HL-60/S4 (cell line): ENCODE data around the gene TMEM132D.

ENCODE experiments used
- in situ Hi-C: fragments of 300-500 bp; cut with MboI; formaldehyde crosslinking; loops from 2 replicates; pipeline ENCODE4 v1.14.3; 2022; ENCODE audit warnings: low sequenced_read_pairs

The TMEM132D gene

DNA sequence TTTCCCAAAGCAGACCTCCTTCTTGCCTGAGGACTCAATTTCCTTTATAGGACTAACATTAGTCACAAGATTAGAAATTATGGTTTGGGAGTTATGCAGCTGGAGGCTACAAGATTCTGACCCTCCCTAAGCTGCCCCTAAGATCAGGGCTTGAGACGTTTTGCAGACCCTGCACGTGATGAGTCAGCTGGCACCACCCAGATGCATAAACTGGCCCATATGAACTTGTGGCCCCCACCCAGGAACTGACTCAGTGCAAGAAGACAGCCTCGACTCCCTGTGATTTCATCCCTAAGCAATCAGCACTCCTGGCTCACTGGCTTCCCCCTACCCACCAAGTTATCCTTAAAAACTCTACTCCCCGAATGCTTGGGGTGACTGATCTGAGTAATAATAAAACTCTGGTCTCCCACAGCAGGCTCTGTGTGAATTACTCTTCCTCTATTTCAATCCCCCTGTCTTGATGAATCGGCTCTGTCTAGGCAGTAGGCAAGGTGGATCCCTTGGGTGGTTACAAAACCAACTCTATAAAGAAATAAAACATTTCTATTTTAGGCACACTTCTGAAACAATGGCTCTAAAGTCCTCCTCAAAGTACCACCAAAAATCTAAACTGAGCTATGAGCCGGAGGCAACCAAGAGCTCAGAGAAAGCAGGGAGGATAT is 233.4 kb downstream of the TMEM132D start:
- in situ Hi-C loops, result no loop called here

DNA sequence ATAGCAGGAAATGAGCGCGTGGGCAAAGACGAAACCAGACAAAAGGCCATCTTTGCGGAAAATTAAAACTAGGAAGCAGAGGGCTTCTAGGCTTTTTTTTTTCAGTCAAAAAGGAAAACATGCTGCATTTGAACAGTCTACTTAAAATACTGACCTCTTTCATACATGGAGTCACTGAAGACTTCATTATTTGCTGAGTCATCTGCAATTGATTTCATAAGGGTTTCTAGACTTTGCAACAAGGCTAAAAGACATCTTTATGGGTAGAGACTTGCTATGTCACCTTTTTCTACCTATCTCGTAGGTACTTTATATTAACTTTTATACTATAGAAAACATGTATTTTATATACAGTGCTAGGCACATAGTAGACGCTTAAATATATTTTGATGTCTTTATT is 238.4 kb downstream of the TMEM132D start:
- in situ Hi-C loops, result no loop called here

DNA sequence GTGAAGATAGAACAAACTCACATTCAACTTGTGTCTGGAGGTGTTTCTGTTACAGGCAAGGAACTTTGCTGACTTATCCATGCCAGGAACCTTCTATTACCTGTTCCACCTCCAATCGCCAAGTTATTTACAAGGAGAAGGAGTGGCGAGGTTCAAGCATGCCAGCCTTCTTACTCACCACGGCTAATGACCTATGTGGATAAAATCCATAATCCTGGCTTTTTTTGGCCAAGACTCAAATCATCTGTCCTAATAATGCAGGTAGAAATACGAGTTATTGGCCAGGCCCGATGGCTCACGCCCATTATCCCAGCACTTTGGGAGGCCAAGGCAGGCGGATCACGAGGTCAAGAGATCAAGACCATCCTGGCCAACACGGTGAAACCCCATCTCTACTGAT is 241.6 kb downstream of the TMEM132D start:
- in situ Hi-C loops, result no loop called here

DNA sequence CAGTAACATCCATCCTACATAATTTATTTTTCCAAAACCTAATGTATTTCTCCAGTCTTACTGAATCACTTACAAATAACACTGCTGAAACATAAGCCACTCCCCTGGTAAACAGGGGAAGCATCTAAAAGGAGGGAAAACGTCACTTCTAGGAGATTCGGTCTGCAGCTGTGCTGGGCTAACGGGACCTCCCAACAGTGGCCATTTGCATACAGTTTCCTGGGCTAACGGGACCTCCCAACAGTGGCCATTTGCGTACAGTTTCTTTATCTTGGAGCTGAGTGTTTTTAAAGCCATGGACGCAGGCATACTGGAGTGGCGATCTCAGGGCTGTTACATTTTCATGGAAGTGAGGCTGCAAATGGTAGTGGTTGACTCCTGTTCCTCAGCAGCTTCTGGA is 242.9 kb downstream of the TMEM132D start:
- in situ Hi-C loops, result no loop called here

DNA sequence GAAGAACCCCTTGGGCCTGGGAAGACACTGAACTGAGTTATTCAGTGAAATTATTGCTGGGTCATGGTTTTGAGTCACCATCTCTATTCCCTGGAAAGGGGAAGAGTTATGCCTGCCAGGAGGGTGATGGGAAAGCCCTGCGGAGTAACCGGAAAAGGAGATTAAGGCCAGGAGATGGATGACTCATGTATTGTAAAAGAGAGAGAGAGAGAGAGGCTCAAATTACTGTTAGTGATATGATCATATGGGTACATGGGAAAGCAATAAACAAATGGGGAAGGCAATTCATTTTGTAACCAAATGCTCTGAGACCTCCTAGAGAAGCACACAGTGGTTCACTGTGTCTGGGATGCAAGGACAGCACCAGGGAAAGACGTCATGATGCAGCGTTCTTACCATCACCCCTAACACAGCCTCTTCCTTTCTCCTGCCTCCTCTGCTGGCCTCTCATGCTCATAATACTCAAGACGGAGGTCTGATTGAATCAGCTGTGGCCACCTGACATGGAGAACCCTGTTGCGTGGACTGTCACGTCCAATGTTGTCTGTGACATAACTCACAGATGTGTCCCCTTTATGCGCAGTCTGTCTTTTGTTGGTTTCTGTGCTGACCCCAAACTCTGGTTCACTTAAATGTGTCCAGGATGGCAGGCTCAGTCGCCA is 243.7 kb downstream of the TMEM132D start:
- in situ Hi-C loops, result no loop called here

DNA sequence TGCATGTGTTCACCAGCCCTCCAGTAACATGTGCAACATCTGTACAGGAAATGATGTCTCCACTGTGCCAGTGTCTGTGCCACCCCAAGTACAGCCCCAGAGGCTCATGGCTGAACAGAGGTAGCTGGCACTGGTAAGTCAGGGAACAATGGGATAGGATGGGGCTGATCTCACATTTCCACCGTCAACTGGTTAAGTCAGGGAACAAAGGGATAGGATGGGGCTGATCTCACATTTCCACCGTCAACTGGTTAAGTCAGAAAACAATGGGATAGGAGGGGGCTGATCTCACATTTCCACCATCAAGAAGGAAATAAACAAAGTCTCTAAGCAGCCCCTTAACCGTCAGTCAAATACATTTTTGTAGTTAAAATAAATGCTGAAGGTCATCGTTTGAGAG is 246.6 kb downstream of the TMEM132D start:
- in situ Hi-C loops, result no loop called here

DNA sequence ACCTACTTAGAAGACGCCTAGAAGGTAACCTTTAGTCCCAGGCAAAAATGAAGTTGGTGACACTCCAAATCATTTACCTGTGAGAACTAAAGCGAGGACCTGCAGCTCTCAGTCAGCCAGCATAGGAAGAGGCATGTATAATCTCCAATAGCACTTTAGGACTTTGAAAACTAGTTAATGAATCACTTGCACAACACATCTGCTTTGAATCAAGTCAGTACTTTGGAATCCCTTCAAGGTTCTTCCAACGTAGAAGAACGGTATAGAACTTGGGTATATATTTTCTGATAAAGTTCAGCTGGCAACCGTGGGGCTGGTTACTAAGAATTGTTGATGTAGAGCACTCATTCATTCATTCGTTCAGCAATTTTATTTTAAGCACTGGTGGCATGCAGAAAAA is 251.9 kb downstream of the TMEM132D start:
- in situ Hi-C loops, result no loop called here

DNA sequence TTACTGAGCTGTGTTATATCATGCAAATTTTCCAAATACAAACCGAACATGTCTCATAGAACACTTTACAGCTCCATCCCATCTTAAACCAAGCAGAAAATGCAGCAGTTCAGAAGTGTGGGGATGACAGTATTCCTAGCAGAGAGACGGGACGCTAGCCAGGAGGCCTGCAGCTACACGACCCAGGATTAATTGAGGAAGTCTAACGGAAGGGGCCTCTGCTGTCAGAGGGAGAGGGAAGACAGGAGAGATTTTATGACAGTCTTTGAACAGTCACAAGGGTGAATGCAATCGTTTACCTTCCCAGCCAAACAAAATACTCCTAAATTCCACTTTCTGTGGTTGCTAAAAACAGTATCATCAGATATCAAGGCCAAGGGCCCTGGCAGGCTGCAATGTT is 261.9 kb downstream of the TMEM132D start:
- in situ Hi-C loops, result no loop called here

DNA sequence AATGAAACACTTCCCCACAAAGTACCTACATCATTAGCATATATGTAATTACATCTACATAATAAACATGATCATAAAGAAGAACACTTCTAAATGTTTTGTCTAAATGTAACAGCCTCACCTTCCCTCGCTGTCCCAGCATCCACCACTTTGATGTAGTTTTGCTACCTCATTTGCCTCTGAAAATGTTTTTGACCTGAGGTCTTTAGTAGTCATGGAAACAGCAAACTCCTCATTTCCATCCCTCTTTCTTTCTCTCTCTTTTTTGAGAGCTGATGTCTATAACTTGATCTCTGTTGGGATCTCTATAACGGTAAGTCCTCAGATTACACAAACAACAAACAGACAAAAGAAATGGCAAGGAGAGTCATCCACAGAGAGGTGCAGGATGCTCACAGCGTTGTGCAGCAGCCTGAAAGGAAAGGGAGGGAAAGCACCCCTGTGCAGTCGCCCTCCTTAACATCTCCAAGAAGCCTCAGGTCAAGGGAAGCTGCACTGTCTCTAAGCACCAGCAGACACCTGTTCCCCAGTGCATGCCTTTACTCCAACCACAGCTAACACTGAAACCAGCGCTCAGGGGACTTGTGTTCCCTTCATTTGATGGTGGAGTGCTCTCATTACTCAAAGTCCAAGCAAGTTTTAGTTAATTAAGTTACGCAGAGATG is 268.7 kb downstream of the TMEM132D start:
- in situ Hi-C loops, result no loop called here

DNA sequence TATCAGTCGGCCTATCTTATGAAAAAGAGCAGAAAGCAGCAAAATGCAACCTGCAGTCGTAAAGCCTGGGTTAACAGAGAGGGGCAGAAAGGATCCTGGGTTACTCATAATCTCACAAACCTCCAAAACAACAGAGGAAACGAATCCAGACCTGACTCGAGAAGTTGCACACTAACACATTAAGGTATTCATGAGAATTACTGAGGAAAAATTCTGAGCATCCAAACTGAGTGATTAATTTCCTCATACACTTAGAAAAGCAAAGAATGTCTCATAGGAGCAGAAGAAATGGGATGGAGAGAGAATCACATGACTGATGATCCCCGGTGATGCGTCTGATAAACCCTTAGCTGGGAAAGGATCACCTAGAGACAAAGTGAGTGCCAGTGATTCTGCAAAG is 272.5 kb downstream of the TMEM132D start:
- in situ Hi-C loops, result no loop called here

DNA sequence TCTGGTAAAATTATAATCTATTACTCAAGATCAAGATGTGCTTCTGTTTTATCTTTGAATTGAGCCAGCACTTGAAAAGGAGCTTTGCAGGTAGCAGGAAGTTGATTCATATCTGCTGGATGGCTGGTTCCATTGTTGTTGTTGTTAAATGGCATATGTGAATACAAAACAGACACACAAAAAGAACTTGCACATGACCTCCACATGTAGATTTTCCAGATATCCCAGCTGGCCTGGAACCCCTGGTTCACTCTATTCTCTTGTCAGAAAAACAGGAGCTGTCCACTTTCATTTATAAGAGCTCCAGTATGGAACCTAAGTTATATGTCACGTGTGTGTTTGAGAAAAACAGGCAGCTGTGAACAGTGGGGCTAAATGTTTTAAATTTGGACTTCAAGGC is 273.9 kb downstream of the TMEM132D start:
- in situ Hi-C loops, result no loop called here

DNA sequence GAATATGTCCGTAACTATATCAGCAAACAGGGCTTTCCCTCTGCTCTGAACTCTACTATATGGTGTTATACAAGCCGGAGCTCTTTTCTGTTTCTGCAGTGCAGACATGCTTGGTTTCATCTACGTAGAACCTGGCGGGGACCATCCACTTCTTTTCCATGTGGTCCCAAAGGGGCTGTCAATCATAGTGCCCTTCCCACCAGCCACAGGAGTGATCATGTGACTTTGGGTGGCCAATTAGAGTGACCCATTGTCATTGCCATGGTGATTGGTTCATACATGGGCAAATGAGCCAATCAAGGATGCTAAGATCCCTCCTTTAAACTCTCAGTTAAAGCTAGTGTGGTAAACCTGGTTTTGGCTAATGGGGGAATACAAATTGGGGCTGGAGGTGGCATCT is 281.3 kb downstream of the TMEM132D start:
- in situ Hi-C loops, result no loop called here

DNA sequence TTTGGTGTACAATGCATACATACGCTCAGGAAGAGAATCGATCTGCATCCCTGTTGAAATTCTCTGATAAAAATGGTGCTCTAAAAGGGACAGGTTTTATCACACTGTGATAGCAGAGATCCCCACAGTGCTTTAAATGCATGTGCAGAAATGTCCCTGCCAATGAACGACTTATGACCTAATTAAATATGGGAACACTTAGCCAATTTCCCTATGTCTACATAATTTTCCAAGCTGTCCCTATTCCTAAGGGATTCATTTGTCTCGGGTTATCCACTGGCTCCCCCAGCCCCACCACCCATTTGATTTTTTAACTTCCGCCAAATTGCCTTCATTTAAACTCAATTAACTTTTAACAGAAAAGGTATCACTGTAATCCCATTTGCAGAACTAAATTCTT is 284.6 kb downstream of the TMEM132D start:
- in situ Hi-C loops, result no loop called here

DNA sequence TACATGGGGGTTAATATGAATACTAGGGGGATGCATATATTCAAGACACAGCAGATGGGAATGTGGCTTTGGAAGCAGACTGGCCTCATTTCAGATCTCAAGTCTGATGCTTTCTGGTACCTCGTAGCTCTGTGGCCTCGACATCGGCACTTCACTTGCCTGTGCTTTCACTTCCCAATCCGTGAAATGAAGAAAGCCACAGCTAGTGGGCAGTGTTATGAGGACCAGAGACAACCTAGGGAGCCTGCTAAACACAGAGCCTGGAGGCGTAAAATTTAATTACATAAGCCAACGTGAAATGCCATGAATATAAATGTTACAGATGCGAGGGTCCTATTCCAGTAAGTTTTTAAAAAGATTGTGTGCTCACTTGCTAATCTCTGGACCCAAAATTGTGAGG is 286.0 kb downstream of the TMEM132D start:
- in situ Hi-C loops, result no loop called here

DNA sequence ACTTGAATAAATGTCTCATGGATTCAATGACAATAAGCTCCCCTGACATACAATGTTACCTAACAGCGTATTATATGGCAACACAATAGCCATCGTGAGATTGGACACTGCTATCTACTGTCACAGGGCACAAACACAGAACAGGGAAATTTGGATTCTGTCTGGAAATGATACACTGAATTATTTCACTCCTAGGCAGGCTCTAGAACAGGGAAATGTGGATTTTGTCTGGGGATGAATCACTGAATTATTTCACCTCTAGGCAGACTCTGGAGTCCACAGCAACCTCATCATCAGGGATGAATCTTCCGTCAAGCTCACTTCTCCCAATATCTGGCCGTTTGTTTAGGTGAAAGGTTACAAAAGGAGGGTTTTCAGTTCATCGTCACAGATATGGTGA is 288.8 kb downstream of the TMEM132D start:
- in situ Hi-C loops, result no loop called here

DNA sequence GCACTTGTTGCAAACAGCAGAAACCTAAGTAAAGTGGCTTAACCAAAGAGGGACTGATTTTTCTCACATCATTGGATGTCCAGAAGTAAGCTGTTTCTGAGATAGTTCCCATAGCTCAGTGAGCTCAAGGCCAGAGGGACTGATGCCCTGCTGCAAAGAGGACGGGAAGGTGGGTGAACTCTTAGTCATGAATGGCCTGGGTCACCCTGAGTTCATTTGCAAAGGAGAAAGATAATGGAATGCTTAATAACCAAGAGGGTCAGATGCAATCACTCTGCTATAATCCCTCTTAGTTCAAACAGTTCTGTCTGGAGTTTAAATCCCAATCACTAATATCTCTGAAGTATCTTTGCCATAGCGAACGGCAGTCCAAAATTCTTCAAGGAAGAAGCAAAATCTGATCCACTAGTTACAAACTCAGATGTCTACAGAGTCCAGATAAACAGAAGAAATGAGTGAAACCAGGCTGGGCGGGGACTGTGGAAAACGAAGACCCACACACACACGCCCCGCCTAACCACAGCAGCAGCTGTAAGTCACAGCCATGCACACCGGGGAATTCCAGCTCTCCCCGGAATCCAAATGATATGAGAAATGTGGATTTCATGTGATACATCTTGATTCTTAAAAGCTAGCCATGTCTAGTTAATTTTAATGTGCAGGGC is 289.5 kb downstream of the TMEM132D start:
- in situ Hi-C loops, result no loop called here

DNA sequence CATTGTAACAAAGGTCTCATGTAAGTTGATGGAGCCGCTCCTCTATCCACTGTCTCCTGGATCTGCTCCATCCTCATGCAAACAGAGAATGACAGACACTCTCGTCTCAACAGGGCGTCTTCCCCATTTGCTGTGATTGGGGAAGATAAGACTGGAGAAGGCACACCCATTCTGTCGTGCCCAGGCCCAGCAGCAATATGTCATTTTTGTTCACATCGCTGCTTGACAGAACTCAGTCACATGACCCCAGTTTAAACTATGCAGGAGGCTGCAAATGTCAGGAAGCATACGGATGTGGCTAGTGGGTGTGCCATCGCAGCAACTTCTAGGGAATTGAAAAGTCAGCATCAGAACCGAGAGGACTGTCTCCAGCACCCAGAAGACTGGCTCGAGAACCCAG is 290.5 kb downstream of the TMEM132D start:
- in situ Hi-C loops, result no loop called here

DNA sequence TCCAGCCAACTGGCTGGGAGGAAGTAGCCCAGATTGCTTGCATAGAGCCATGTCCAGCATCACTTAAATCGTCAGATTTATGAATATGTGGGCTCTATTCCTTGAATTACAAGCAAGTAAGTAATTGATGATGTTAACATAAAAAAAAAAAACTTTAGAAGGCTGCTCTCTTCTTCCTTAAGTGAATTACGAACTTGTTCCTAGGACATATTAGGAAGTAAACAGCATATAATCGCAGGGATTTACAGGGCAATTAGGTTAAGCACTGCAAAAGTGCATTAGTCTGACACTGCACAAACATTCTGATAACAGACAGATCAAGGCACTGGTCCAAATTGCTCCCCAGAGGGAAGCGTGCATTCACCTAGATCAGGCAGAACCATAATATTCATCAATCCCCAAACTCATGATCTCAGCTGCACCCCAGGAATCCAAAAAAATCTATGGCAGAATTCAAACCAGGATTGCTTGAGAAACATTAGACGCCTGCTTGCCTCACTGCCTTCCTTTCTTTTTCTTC is 293.2 kb downstream of the TMEM132D start:
- in situ Hi-C loops, result no loop called here

DNA sequence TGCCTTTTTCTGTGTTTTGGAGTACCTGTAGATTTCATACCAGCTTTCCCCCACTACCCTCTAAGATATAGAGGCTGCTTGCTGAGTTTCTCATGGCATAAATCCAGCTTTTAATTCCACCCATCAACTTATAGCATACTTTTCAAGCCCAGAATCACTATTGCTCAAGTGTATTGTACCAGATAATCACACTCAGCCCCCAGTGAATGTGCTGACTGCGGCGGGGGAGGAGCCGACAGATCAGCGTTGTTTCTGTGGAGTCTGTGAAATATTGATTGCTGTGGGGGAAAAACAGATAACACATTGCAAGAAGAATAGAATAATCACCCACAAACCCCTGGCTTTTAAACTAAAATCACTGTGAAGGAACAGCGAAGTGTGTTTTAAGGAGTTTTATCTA is 296.1 kb downstream of the TMEM132D start:
- in situ Hi-C loops, result no loop called here

DNA sequence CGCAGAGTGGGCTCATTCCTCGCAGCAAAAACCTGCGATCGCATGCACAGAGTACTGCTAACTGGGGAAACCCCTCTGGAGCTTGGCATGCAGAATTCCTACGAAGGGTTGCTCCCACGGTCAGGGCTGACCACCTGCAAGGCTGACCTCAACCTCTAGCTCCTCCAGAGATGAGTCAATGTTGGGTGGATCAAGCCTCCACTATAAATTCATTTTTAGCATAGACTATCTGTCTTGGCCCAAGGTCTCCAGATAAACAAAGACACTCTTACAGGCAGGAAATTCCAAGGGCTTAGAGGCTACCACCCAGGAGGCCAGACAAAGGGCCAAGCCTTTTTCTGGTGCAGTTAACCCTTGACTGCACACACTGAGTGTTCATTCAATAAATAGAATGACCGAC is 296.5 kb downstream of the TMEM132D start:
- in situ Hi-C loops, result no loop called here

DNA sequence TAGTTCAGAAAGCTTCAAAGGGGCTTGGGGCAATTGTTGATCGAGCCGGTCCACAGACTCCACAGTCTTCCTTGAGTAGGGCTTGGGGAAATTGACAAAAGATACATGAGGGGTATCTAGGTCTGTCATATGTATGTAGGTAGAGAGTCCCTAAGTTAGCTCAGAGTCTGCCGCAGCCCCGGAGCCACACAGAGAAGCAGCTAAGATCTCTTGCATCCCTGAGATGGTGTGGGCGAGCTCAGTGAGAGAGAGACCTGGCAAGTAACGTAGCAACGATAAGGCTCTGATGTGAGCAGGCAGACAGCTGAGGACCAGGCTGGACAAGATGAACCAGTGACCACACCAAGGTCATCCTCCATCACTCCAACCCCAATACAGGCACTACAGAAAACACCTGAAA is 297.6 kb downstream of the TMEM132D start:
- in situ Hi-C loops, result no loop called here

DNA sequence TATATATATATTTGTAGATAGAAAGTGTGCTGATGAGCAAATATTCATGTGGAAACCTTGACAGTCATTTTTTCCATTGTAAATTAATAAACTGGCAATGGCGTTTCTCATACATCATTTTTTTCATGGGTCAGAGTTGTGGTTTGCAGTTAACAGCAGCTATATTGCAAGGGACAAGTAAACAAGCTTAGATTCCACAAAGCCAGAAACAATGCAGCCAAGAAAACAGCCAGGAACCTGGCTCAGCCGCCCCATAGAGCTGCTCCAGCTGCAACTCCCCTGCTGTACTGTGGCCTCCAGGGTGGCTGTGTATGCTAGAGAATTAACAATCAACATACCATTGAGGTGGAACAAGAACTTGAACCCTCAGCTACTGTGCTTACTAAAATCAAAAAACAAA is 298.2 kb downstream of the TMEM132D start:
- in situ Hi-C loops, result no loop called here
